ENCODE measurements around the gene INPP5B.
A peak's percentile ranks its signal among the peaks of the same experiment; 100 is the strongest.
"Not testable (repeated sequence)": the region's sequence is repeated elsewhere in the genome, so short reads cannot be mapped to it uniquely, and the experiment has no call there.

INPP5B gene

GRCh38 chr1:37910886-37911285, 36.0 kb downstream of the INPP5B start:
- DNase-seq, result not testable (repeated sequence)

DNA sequence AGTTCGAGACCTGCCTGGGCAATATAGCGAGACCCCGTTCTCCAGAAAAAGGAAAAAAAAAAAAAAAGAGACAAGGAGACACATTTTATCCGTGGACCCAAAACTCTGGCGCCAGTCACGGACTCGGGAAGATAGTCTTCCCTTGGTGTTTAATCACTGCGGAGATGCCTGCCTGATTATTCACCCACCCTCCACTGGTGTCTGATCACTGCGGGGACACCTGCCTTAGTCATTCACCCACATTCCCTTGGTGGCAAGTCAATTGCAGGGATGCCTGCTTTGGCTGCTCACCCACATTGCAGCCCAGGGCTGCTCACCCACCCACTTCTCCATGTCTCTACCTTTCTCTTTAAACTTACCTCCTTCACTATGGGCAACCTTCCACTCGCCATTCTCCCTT, 38.3 kb downstream of the INPP5B start:
- DNase-seq, result not testable (repeated sequence)

DNA sequence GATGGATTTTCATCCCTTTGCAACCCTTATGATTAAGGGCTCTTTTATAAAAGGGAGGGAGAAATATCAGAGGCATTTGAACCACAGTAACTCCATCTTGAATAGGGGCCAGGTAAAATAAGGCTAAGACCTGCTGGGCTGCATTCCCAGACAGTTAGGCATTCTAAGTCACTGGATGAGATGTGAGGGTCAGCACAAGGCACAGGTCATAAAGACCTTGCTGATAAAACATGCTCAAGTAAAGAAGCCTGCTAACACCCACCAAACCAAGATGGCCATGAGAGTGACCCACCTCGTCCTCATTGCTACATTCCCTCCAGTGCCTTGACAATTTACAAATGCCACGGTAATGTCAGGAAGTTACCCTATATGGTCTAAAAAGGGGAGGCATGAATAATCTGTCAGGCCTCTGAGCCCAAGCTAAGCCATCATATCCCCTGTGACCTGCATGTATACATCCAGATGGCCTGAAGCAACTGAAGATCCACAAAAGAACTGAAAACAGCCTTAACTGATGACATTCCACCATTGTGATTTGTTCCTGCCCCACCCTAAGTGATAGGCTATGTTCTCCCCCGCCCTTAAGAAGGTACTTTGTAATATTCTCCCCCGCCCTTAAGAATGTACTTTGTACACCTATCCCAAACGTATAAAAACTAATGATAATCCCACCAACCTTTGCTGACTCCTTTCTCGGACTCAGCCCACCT, 39.3 kb downstream of the INPP5B start:
- DNase-seq, result not testable (repeated sequence)

DNA sequence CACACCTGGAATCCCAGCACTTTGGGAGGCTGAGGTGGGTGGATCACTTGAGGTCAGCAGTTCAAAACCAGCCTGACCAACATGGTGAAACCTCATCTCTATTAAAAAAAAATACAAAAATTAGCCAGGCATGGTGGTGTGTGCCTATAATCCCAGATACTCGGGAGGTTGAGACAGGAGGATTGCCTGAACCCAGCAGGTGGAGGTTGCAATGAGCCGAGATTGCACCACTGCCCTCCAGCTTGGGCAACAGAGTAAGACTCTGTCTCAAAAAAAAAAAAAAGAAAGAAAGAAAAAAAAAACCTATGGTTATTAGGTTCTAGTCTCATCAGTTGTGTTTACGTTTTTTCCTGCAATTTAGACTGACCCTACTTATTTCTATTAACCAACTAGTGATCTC, 40.3 kb downstream of the INPP5B start:
- not testable (repeated sequence) for DNase-seq

DNA sequence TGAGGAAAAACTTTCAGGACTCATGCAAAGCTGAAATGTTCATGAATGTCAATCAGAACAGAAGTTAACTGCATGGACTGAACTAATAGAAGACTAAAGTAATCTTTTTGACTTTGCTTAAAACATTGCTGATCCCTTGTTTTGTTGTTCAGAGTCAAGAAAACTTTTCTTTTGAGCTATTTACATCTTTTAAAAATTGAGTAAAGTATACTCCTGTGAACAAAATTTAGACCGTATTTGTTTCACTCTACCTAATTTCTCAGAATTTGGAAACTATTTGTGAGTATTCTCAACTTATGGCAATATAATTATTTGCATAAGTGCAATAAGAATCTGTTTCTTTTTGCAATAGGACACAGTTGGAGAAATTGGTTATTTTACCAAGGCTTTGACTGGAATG, 41.1 kb downstream of the INPP5B start:
- DNase-seq, result no peak

- not testable (repeated sequence) for DNase-seq
These were observed 42.9 kb downstream of the INPP5B start for GRCh38 chr1:37903921-37904320.

GRCh38 chr1:37902983-37903382, 43.9 kb downstream of the INPP5B start:
- no peak for DNase-seq

DNA sequence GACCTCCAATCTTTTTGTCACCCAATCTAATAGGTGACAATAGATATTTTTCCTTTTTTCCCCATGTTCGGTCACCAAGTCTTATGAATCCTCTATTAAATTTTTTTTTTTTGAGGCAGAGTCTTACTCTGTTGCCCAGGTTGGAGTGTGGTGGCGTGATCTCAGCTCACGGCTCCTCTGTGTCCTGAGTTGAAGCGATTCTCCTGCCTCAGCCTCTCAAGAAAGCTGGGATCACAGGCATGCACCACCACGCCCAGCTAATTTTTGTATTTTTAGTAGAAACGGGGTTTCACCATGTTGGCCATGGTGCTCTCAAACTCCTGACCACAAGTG, 45.0 kb downstream of the INPP5B start:
- no peak for DNase-seq

DNA sequence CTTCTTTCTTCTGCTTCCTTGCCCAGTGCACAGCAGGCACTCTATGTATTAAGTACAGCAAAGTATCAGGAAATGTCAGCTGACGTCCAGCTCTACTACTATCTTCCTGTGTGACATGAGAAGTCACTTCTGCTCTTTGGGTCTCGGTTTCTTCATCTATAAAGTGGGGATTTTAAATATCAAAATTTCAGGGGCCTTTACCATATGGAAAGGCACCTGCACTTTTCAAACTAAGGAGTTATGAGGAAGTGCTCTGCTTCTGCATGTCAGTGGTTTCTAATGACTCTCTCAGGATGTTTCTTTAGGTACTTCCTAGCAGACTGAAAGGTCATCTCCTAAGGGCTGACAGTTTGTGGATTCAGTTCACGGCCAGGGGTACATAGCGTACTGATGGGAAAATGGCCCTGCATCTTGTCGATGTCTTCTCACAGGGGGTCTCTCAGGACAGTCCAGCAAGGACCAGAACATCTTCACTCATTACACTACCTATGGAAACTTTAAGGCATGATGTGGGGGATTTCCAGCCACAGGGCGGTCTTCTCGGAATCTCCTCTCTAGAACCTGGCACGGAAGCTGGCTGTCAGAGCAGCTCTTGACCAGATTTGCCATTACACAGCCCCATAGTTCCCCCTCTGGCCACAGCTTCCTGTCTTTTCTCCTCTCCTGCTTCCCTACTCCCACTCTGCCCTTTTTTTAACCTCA, 45.5 kb downstream of the INPP5B start:
- no peak for DNase-seq

- DNase-seq, result not testable (repeated sequence)
These were observed 49.3 kb downstream of the INPP5B start for GRCh38 chr1:37897563-37897962.

GRCh38 chr1:37893673-37894072, 53.2 kb downstream of the INPP5B start:
- no peak for DNase-seq

- DNase-seq, result no peak
These were observed 54.5 kb downstream of the INPP5B start for GRCh38 chr1:37892151-37893047.

DNA sequence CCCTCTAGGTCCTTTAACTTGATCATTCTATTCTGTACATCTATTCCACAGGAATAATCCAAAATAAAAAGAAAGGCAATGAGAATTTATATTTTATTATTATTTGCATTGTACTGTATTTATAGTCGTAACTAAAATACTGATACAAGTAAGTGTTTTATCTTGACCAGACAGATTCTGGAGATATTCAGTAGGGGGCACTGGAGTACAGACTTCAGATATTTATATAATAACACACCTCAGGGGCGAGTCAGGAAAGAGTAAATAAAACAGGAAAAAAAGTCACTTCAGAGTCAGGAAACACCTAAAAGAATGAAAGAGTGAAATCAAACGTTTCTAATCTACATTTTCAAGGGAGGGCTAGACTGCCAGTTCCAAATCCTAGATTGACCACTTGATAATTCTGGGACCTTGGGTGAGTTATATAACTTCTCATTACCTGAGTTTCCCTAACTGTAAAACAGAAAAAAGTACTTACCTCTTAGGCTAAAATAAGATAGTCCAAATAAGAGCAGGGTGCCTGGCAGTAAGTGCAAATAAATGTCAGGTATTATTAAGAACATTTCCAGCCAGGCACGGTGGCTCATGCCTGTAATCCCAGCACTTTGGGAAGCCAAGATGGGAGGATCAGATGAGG, 56.4 kb downstream of the INPP5B start:
- peak; percentile 18 for DNase-seq

GRCh38 chr1:37888022-37888700, 58.7 kb downstream of the INPP5B start:
- no peak for DNase-seq

- no peak for DNase-seq
These were observed 62.7 kb downstream of the INPP5B start for GRCh38 chr1:37884145-37884544.

DNA sequence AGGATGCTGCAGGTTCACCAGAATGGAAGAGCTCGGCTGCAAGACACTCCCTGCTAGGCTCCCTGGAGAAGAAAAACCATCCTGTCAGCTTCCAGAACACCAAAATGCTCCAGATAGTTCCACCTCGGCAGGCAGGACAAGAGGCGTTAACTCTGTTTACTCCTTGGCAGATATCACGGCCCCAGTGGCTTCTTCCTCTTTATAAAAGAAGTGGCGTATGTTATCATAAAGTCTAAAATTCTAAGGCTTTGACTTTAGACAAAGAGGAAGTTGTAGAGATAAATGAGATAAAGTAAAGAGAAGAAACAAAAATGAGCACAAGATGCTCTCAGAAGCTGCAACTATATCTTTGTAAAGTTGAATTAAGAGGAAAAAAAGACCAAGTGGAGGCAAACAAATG, 63.2 kb downstream of the INPP5B start:
- DNase-seq, result no peak

- no peak for DNase-seq
These were observed 67.0 kb downstream of the INPP5B start for GRCh38 chr1:37879865-37880264.

DNA sequence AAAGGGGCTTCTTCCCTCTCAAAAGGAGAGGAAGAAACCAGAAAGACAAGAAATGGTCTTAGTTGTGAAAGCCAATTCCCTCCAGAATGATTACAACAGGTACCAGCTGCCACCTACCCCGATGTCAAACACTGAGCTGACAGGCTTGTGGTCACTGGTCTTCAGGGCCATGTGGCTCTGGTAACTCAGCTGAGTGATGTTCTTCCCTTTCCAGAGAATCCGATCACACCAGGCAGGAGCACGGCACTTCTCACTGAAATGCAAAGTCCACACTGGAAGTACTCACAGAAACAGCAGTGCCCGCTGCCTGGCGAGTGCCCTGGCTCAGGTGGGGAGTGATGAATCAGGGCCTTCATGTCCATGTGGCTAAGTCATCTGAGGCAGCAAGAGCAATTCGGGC, 68.8 kb downstream of the INPP5B start:
- DNase-seq, result no peak

- DNase-seq, result no peak
These were observed 71.0 kb downstream of the INPP5B start for GRCh38 chr1:37875833-37876232.

DNA sequence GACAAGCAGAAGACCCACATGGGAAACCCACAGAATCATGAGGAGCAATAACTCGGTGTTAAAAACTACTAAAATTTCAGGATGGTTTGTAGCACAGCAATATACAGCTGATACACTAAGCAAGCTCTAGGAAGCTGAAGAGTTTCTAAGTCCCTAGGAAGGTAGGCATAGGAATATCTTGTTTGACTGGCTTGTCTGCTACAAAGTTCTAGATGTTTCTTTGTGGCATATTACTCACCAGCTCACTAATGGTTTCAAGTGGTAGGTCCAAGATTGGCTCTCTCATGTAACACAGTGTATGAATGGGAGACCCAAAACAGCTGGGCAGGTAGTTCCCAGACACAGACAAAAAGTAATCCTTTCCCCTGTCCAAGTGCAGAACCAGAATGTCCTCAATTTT, 74.2 kb downstream of the INPP5B start:
- DNase-seq, result no peak

GRCh38 chr1:37868466-37868865, 78.4 kb downstream of the INPP5B start:
- no peak for DNase-seq

DNA sequence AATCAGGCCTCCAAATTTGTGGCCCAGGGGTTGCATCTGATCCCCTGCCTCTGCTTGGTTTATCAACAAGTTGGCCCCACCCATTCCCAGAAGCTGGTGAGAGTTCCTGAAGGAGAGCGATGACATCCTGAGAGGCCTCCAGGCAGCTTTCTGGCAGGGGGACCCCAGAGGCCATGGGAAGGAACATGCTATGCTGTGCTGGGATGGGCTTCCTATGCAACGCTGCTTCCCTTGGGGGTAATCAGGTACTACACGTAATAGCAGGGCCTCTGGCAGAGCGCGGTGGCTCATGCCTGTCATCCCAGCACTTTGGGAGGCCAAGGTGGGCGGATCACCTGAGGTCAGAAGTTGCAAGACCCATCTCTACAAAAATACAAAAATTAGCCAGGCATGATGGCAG, 79.1 kb downstream of the INPP5B start:
- DNase-seq, result no peak

- DNase-seq, result no peak
These were observed 80.4 kb downstream of the INPP5B start for GRCh38 chr1:37866491-37866890.
